Left lung (tissue), 10 donors: ENCODE data around the gene RASGRP1. TPM values are rescaled to one million over a fixed set of nuclear protein-coding genes. Genes with fewer than 3 reads are reported as not detected.

Experiments
- ATAC-seq: fragments of 200-7000 bp; cut with Tn5 transposase; one replicate; pipeline ENCODE4 v1.9.1; 2020; ENCODE audit warnings: moderate library complexity
- DNase-seq, 4 donors: peaks; one replicate each; pipeline ENCODE4 v3.0.0-alpha.2; 2013 to 2020
- H3K27ac ChIP-seq, 2 donors: fragments of 200-600 bp; sonication (generic) in 1 of 2; one replicate each; pipeline versions ENCODE4 v1.5.0 to v1.8.0; 2020 to 2021
- H3K27me3 ChIP-seq, 2 donors: fragments of 200-600 bp; sonication (generic) in 1 of 2; one replicate each; pipeline versions ENCODE4 v1.5.0 to v1.8.0; 2020 to 2021
- H3K36me3 ChIP-seq, 2 donors: fragments of 200-600 bp; sonication (generic) in 1 of 2; one replicate each; pipeline versions ENCODE4 v1.5.0 to v1.8.0; 2020 to 2021
- H3K4me1 ChIP-seq, 2 donors: fragments of 200-600 bp; one replicate each; pipeline ENCODE4 v1.8.0; 2021
- H3K4me3 ChIP-seq, 2 donors: fragments of 200-600 bp; sonication (generic) in 1 of 2; one replicate each; pipeline versions ENCODE4 v1.5.0 to v1.8.0; 2020 to 2021; ENCODE audit warnings: mild to moderate bottlenecking in 1 of 2
- H3K9me3 ChIP-seq, 2 donors: fragments of 200-600 bp; sonication (generic) in 1 of 2; one replicate each; pipeline versions ENCODE4 v1.5.0 to v1.8.0; 2020 to 2021
- intact Hi-C, 2 donors: fragments of 100-400 bp; cut with DNase I; formaldehyde crosslinking; loops; one replicate each; pipeline versions ENCODE4 v1.11.2 to v1.14.2; 2022
- polyA plus RNA-seq, 6 donors: library from polyadenylated mRNA; unstranded; fragments of 120-200 nt; gene quantifications; one replicate each; pipeline ENCODE4 v1.2.1, GENCODE V29; 2013; ENCODE audit not compliant: insufficient read length in 6 of 6
- total RNA-seq, 2 donors: library from RNA; stranded (reverse); fragmentation: NEBNext Ultra II Directional; extraction: Animal tissue kit (Norgen Biotek cat#: 25700); gene quantifications; one replicate each; pipeline ENCODE4 v1.2.1, GENCODE V29; 2021
- TF ChIP-seq, protein P1 (sequence below), 2 donors: fragments of 200-600 bp; sonication (generic) in 1 of 2; IDR thresholded peaks; one replicate each; pipeline versions ENCODE4 v1.5.0 to v1.8.0; 2021; ENCODE audit warnings: antibody characterized with exemption in 2 of 2
- donor health status: DM: no; HTN: yes; CAD: no.
- donor health status: DM: no; HTN: no; CAD: no.

The RASGRP1 gene
- total and polyA plus RNA-seq, 8 donors: 1.2 to 19.2 (median 1.4) TPM

DNA sequence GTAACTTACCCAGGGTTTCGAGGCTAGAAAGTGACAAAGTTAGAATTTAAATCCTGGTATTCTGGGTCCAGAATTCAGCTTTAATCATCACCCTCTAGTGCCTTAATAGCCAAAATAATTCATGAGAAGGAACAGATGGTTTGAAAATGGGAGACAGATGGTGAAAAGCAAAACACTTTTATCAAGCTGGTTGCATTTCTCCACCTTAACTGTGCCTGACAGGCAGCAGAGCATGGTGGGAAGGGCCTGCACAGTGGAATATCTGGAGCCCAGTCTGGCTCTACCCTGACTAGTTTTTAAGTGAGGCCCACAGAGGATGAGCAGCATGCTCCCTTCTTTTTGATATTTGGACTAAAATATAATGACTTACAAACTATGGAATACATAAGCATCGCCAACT is 35.6 kb upstream of the RASGRP1 start:
- H3K36me3 ChIP-seq: no peaks in the 10 kb centered on the region
- H3K27ac ChIP-seq: no peak overlapping the region
- ATAC-seq: no peak
- no peaks in the 10 kb centered on the region for H3K9me3 ChIP-seq
- intact Hi-C loops: no loop called here
- H3K27me3 ChIP-seq: no peaks in the 10 kb centered on the region
- no peak for DNase-seq
- no peaks in the 10 kb centered on the region for H3K4me1 ChIP-seq
- TF ChIP-seq, protein P1, sequence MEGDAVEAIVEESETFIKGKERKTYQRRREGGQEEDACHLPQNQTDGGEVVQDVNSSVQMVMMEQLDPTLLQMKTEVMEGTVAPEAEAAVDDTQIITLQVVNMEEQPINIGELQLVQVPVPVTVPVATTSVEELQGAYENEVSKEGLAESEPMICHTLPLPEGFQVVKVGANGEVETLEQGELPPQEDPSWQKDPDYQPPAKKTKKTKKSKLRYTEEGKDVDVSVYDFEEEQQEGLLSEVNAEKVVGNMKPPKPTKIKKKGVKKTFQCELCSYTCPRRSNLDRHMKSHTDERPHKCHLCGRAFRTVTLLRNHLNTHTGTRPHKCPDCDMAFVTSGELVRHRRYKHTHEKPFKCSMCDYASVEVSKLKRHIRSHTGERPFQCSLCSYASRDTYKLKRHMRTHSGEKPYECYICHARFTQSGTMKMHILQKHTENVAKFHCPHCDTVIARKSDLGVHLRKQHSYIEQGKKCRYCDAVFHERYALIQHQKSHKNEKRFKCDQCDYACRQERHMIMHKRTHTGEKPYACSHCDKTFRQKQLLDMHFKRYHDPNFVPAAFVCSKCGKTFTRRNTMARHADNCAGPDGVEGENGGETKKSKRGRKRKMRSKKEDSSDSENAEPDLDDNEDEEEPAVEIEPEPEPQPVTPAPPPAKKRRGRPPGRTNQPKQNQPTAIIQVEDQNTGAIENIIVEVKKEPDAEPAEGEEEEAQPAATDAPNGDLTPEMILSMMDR (IDR thresholded peaks at IDR 0.05): no peak
- no peak overlapping the region for H3K4me3 ChIP-seq

DNA sequence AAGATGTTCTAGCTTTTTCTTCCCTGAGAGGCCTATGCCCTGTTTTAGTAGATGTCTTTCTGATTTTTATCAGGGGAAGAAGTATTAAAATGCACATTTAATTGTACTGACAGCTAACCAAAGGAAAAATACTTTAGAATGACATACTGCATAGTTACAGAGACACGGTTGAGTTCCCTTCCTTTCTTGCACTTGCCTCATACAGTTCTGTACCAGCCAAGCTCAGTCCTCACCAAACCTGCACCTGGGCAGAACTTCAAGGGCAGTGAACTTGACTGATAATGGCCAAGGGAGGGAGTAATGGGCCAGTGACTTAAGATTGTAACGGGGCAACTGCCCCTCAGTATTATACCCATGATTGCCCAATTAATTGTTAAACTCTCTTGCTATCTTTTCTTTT is 34.1 kb upstream of the RASGRP1 start:
- H3K27ac ChIP-seq: no peak overlapping the region
- no peaks in the 10 kb centered on the region for H3K36me3 ChIP-seq
- ATAC-seq (no peak), DNase-seq (no peak)
- no peaks in the 10 kb centered on the region for H3K27me3 ChIP-seq
- TF ChIP-seq, protein P1 (IDR thresholded peaks at IDR 0.05): no peak
- H3K4me3 ChIP-seq: no peak overlapping the region
- no peaks in the 10 kb centered on the region for H3K4me1 ChIP-seq
- no peaks in the 10 kb centered on the region for H3K9me3 ChIP-seq
- intact Hi-C loops: no loop called here

DNA sequence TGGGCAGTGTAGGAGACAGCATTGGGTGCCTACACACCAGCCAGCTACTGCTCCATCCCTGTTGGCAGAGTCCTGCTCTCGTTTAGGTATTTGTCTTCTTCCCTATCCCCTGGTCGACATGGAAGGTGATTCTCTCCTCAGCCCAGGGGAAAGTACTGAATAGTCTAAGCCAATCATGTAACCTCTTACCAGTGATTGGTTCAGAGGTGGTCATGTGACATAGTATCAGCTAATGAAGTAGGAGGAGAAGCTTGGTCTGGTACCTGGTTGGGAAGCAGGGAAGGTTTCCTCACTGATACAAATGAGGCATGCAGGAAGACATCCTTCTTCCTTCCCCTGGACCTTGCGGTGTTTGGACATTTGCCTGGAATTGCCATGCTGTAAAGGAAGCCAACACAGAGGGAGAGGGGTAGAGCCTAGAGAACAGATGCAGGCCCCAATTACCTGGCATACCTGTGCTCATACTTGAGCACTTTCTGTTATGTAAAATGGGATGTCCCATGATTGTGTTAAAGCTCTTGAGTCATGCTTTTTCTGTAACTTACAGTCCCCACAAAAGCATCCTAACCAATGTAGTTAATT is 32.7 kb upstream of the RASGRP1 start:
- no peaks in the 10 kb centered on the region for H3K27me3 ChIP-seq
- H3K4me3 ChIP-seq: no peak overlapping the region
- no peak for DNase-seq
- no peak overlapping the region for H3K27ac ChIP-seq
- TF ChIP-seq, protein P1 (IDR thresholded peaks at IDR 0.05): no peak
- ATAC-seq: no peak
- no peaks in the 10 kb centered on the region for H3K9me3 ChIP-seq
- H3K4me1 ChIP-seq: no peaks in the 10 kb centered on the region
- no peaks in the 10 kb centered on the region for H3K36me3 ChIP-seq
- intact Hi-C loops: no loop called here

DNA sequence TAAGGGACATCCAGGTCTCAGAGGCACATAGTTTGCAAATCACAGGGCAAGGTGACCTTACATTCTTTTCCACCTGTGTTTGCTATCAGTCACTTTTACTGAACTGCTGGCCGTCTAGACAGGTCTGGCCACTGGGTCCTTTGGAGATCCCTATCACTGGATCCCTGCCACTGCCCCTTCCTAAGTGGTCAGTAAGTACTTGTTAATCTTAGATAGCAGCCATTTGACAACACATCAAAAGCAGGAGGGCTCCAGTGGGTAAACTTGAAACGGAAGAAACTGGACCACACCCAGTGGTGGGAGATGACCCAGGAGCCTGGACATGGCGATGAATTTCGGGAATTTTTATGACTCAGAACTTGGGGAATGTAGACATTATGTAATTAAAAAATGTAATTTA is 28.9 kb upstream of the RASGRP1 start:
- Histone ChIP-seq H3K4me1 (peaks cover 0 to 4% of the 10 kb centered on the region in 2 donors), H3K27ac (no peak overlapping the region), H3K36me3 (no peaks in the 10 kb centered on the region), H3K27me3 (no peaks in the 10 kb centered on the region), H3K9me3 (no peaks in the 10 kb centered on the region), H3K4me3 (no peak overlapping the region)
- TF ChIP-seq, protein P1 (IDR thresholded peaks at IDR 0.05): no peak
- DNase-seq (peak in 1 of 4 donors; percentile 51), ATAC-seq (peak; percentile 79)
- intact Hi-C loops: no loop called here

DNA sequence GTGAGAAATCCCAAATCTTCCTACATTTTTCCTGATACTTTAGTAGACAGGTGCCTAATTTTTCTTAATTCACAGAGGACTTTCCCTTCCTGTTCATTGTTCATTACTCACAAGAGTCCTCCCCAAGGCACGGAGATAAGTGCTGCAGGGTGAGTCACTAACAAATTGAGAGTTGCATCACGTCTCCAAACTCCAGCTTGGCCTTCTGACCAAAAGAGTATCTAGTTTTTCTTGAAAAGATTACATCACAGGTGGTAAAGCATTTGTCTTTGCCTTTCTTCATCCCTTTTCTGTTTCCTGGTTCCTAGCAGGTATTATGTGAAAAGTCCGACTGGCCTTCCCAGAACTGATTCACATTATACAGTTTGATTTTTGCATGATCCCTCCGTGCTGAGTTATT is 24.9 kb upstream of the RASGRP1 start:
- TF ChIP-seq, protein P1 (IDR thresholded peaks at IDR 0.05): no peak
- DNase-seq: peak in 1 of 4 donors; percentile 47
- Histone ChIP-seq H3K9me3 (no peaks in the 10 kb centered on the region), H3K4me1 (peaks cover 0 to 4% of the 10 kb centered on the region in 2 donors), H3K27me3 (no peaks in the 10 kb centered on the region), H3K27ac (no peak overlapping the region), H3K36me3 (no peaks in the 10 kb centered on the region), H3K4me3 (no peak overlapping the region)
- ATAC-seq: peak; percentile 84
- intact Hi-C loops: loop anchor here in 1 of 2 donors (10.0 kb wide), 1 partner anchor 65 kb away; no protein-coding TSS in a partner anchor
